Measurements from ENCODE around the gene PNPLA6. TPM values are rescaled to one million over a fixed set of nuclear protein-coding genes. Genes with fewer than 3 reads are reported as not detected.

Gene PNPLA6
- total and polyA plus RNA-seq, 9 of the 15 experiments (the other 6 are each of a cell fraction or from before 2014, with no cell fraction given): 0.07 to 30.2 (median 8.3) TPM

GRCh38 chr19:7500811-7501450, 34.6 kb upstream of the PNPLA6 start (continued):
- TF ChIP-seq ETS1 (conservative IDR thresholded peaks at IDR 0.05; ENCODE audit: control insufficient read depth, low read depth, low read length): no peak
- no peak for TF ChIP-seq ZKSCAN1 (IDR thresholded peaks at IDR 0.05; ENCODE audit: low read depth, low read length)
- peak; percentile 48 for TF ChIP-seq ZFX (CRISPR knock-in tag; IDR thresholded peaks at IDR 0.05)
- TF ChIP-seq CBX3 (IDR thresholded peaks at IDR 0.05; ENCODE audit: borderline replicate concordance in 1 of 2, low read length in 2 of 2): no peak
- no peak for TF ChIP-seq ZNF3 (CRISPR knock-in tag; IDR thresholded peaks at IDR 0.05)
- TF ChIP-seq HLTF (IDR thresholded peaks at IDR 0.05): no peak
- TF ChIP-seq CAMTA2 (CRISPR knock-in tag; conservative IDR thresholded peaks at IDR 0.05): no peak
- no peak for TF ChIP-seq ZNF699 (CRISPR knock-in tag; IDR thresholded peaks at IDR 0.05; ENCODE audit: insufficient replicate concordance)
- no peak for TF ChIP-seq ZSCAN29 (IDR thresholded peaks at IDR 0.05)
- TF ChIP-seq EZH2 (IDR thresholded peaks at IDR 0.05; ENCODE audit: borderline replicate concordance, low read depth, low read length): no peak
- no peak for TF ChIP-seq ZNF445 (CRISPR knock-in tag; IDR thresholded peaks at IDR 0.05; ENCODE audit: low read depth)
- peak; percentile 15 for TF ChIP-seq RBM25 (IDR thresholded peaks at IDR 0.05; ENCODE audit: low read depth, low read length, severe bottlenecking)
- no peak for TF ChIP-seq GTF2E2 (tag; IDR thresholded peaks at IDR 0.05)
- TF ChIP-seq ZNF395 (CRISPR knock-in tag; IDR thresholded peaks at IDR 0.05): 0 out of 2 replicates have a peak, but pooled peaks have one; percentile 50
- no peak for TF ChIP-seq ZBTB2 (IDR thresholded peaks at IDR 0.05)
- 0 out of 2 replicates have a peak, but pooled peaks have one; percentile 15 for TF ChIP-seq ZNF121 (CRISPR knock-in tag; conservative IDR thresholded peaks at IDR 0.05)
- TF ChIP-seq ZNF23 (CRISPR knock-in tag; IDR thresholded peaks at IDR 0.05): no peak
- TF ChIP-seq SLC30A9 (CRISPR knock-in tag; IDR thresholded peaks at IDR 0.05): no peak
- no peak for TF ChIP-seq MTA2 (IDR thresholded peaks at IDR 0.05; ENCODE audit: low read depth)
- no peak for TF ChIP-seq KDM4B (IDR thresholded peaks at IDR 0.05; ENCODE audit: borderline replicate concordance in 2 of 2, low read depth in 1 of 2)
- TF ChIP-seq USF1 (CRISPR knock-in tag; IDR thresholded peaks at IDR 0.05): no peak
- no peak for TF ChIP-seq MECOM (CRISPR knock-in tag; IDR thresholded peaks at IDR 0.05)
- no peak for TF ChIP-seq PHF20 (IDR thresholded peaks at IDR 0.05; ENCODE audit: partially characterized antibody)
- no peak for TF ChIP-seq DIDO1 (tag; IDR thresholded peaks at IDR 0.05; ENCODE audit: low read depth)
- TF ChIP-seq IRF9 (tag; IDR thresholded peaks at IDR 0.05): no peak
